Right cardiac atrium (tissue), 5 donors: ENCODE data around the gene DHODH. TPM values are rescaled to one million over a fixed set of nuclear protein-coding genes. Genes with fewer than 3 reads are reported as not detected.
A peak's percentile ranks its signal among the peaks of the same experiment; 100 is the strongest.
"Not testable (repeated sequence)": the region's sequence is repeated elsewhere in the genome, so short reads cannot be mapped to it uniquely, and the experiment has no call there.

Source experiments
- ATAC-seq, 2 donors: fragments of 200-7000 bp; cut with Tn5 transposase; one replicate each; pipeline versions ENCODE4 v1.8.0 to v1.9.1; 2020; ENCODE audit warnings: moderate library complexity in 2 of 2, mild to moderate bottlenecking in 1 of 2
- DNase-seq, 3 donors: peaks; one replicate each; pipeline ENCODE4 v3.0.0-alpha.2; 2020
- H3K27ac ChIP-seq: one replicate; pipeline ENCODE4 v1.5.1; 2013; ENCODE audit warnings: mild to moderate bottlenecking, low read length, control low read depth, moderate library complexity
- H3K27me3 ChIP-seq: one replicate; pipeline ENCODE4 v1.6.1; 2013; ENCODE audit not compliant: control insufficient read depth, insufficient read depth
- H3K4me1 ChIP-seq: one replicate; pipeline ENCODE4 v1.6.1; 2013; ENCODE audit warnings: low read length; ENCODE audit not compliant: control insufficient read depth, insufficient read depth
- H3K4me3 ChIP-seq: one replicate; pipeline ENCODE4 v1.5.1; 2013; ENCODE audit warnings: low read length, control low read depth
- H3K9me3 ChIP-seq: one replicate; pipeline ENCODE4 v1.6.1; 2013; ENCODE audit warnings: low read length; ENCODE audit not compliant: control insufficient read depth
- WGBS: extraction: QIAGEN DNeasy Blood & Tissue Kit; methylation state at CpG from one replicate; pipeline ENCODE4 v1.1.7; 2013; 5-methylcytosine and 5-hydroxymethylcytosine counted together
- intact Hi-C, 4 donors: fragments of 100-400 bp; cut with DNase I; formaldehyde crosslinking; loops; one replicate each; pipeline versions ENCODE4 v1.11.0 to v1.14.0; 2022 to 2023
- polyA plus RNA-seq: library from polyadenylated mRNA; stranded (reverse); fragments of 200-250 nt; gene quantifications from one replicate; pipeline ENCODE4 v1.2.3, GENCODE V29; 2013
- total RNA-seq, 4 donors: library from RNA; stranded (reverse); fragmentation: NEBNext Ultra II Directional; extraction: Animal tissue kit (Norgen Biotek cat#: 25700); gene quantifications; one replicate each; pipeline ENCODE4 v1.2.1, GENCODE V29; 2021
- donor health status: healthy with polysubstance abuse.
- donor health status: DM: no; HTN: yes; CAD: no.
- donor health status: DM: no; HTN: no; CAD: no.
- donor health status: DM: no; HTN: yes; CAD: no; lungs with severe emphysema.
- donor health status: DM: yes; HTN: yes; CAD: no.

The DHODH gene
- total and polyA plus RNA-seq, 5 donors = 38.9 to 55.7 (median 47.2) TPM

GRCh38 chr16:71974068-71974818 is 34.3 kb upstream of the DHODH start:
- Histone ChIP-seq H3K9me3 (no peaks in the 10 kb centered on the region), H3K4me3 (no peak overlapping the region), H3K27me3 (no peaks in the 10 kb centered on the region), H3K4me1 (no peaks in the 10 kb centered on the region), H3K27ac (no peak overlapping the region)
- WGBS = 92% methylated on average over 15 of the region's 15 CpGs
- ATAC-seq (no peak), DNase-seq (no peak)
- intact Hi-C loops = no loop called here

GRCh38 chr16:71985262-71985974 is 23.1 kb upstream of the DHODH start:
- no peaks in the 10 kb centered on the region for H3K27me3 ChIP-seq
- DNase-seq = no peak
- H3K4me1 ChIP-seq = no peaks in the 10 kb centered on the region
- no peak for ATAC-seq
- H3K9me3 ChIP-seq = no peaks in the 10 kb centered on the region
- intact Hi-C loops = no loop called here
- no peak overlapping the region for H3K27ac ChIP-seq
- H3K4me3 ChIP-seq = no peak overlapping the region
- 76% methylated on average over 9 of the region's 9 CpGs for WGBS

- no peak for DNase-seq
- no peaks in the 10 kb centered on the region for H3K4me1 ChIP-seq
- 31% methylated on average over 4 of the region's 4 CpGs for WGBS
- H3K27ac ChIP-seq = no peak overlapping the region
- no peaks in the 10 kb centered on the region for H3K9me3 ChIP-seq
- no peak overlapping the region for H3K4me3 ChIP-seq
- H3K27me3 ChIP-seq = no peaks in the 10 kb centered on the region
- no peak for ATAC-seq
- intact Hi-C loops = no loop called here
Observed at GRCh38 chr16:71986131-71986530, 22.4 kb upstream of the DHODH start.

- no peaks in the 10 kb centered on the region for H3K4me1 ChIP-seq
- H3K9me3 ChIP-seq = no peaks in the 10 kb centered on the region
- 46% methylated on average over 5 of the region's 5 CpGs for WGBS
- H3K27ac ChIP-seq = no peak overlapping the region
- H3K4me3 ChIP-seq = no peak overlapping the region
- H3K27me3 ChIP-seq = no peaks in the 10 kb centered on the region
- intact Hi-C loops = no loop called here
- no peak for ATAC-seq
- no peak for DNase-seq
Observed at GRCh38 chr16:71995038-71995437, 13.5 kb upstream of the DHODH start.

GRCh38 chr16:71997578-71997977 is 11.0 kb upstream of the DHODH start:
- 90% methylated on average over 9 of the region's 9 CpGs for WGBS
- intact Hi-C loops, H3K4me3 ChIP-seq, H3K4me1 ChIP-seq, DNase-seq, H3K27ac ChIP-seq, ATAC-seq, H3K27me3 ChIP-seq, H3K9me3 ChIP-seq: not testable (repeated sequence)

GRCh38 chr16:72001180-72001874 is 7.2 kb upstream of the DHODH start:
- no peak for ATAC-seq
- intact Hi-C loops = no loop called here
- Histone ChIP-seq H3K27ac (no peak overlapping the region), H3K27me3 (no peaks in the 10 kb centered on the region), H3K4me3 (no peak overlapping the region), H3K4me1 (no peaks in the 10 kb centered on the region), H3K9me3 (no peaks in the 10 kb centered on the region)
- WGBS = 66% methylated on average over 7 of the region's 7 CpGs
- DNase-seq = no peak

GRCh38 chr16:72002619-72003018 is 5.9 kb upstream of the DHODH start:
- ATAC-seq (no peak), DNase-seq (no peak)
- intact Hi-C loops = no loop called here
- H3K4me3 ChIP-seq = no peak overlapping the region
- no peak overlapping the region for H3K27ac ChIP-seq
- no peaks in the 10 kb centered on the region for H3K27me3 ChIP-seq
- no peaks in the 10 kb centered on the region for H3K9me3 ChIP-seq
- 73% methylated on average over 1 of the region's 1 CpG for WGBS
- H3K4me1 ChIP-seq = no peaks in the 10 kb centered on the region

GRCh38 chr16:72008065-72008423 is 500 bp upstream of the DHODH start:
- ATAC-seq, intact Hi-C loops, H3K9me3 ChIP-seq, H3K27me3 ChIP-seq, H3K4me1 ChIP-seq, H3K27ac ChIP-seq, DNase-seq: not testable (repeated sequence)
- 82% methylated on average over 9 of the region's 9 CpGs for WGBS
- peak overlapping the region; percentile 19 for H3K4me3 ChIP-seq

GRCh38 chr16:72009779-72010178 is 1.2 kb downstream of the DHODH start:
- Histone ChIP-seq H3K4me3 (no peak overlapping the region), H3K4me1 (no peaks in the 10 kb centered on the region), H3K27ac (no peak overlapping the region), H3K9me3 (no peaks in the 10 kb centered on the region), H3K27me3 (no peaks in the 10 kb centered on the region)
- intact Hi-C loops = loop anchor here in 1 of 4 donors (10.0 kb wide), 1 partner anchor 85 kb away; the partner anchor contains the start of genes DHX38 and TXNL4B
- no peak for DNase-seq
- ATAC-seq = no peak
- 95% methylated on average over 10 of the region's 10 CpGs for WGBS

- ATAC-seq (no peak), DNase-seq (no peak)
- H3K4me3 ChIP-seq = no peak overlapping the region
- no peaks in the 10 kb centered on the region for H3K9me3 ChIP-seq
- peak overlapping the region; percentile 88 for H3K27ac ChIP-seq
- H3K27me3 ChIP-seq = no peaks in the 10 kb centered on the region
- no peaks in the 10 kb centered on the region for H3K4me1 ChIP-seq
- intact Hi-C loops = loop anchor here in 1 of 4 donors (10.0 kb wide), 1 partner anchor 82 kb away; the partner anchor contains the start of genes DHX38 and TXNL4B
- WGBS = 70% methylated on average over 9 of the region's 9 CpGs
Observed at GRCh38 chr16:72012607-72013006, 4.1 kb downstream of the DHODH start.

GRCh38 chr16:72013389-72013788 is 4.8 kb downstream of the DHODH start:
- intact Hi-C loops = loop anchor here in 1 of 4 donors (10.0 kb wide), 1 partner anchor 81 kb away; the partner anchor contains the start of genes DHX38 and TXNL4B
- ATAC-seq (peak in 1 of 2 donors; percentile 1), DNase-seq (peak in 2 of 3 donors; percentile 67 to 77)
- H3K4me3 ChIP-seq = peak overlapping the region; percentile 36
- WGBS = 21% methylated on average over 5 of the region's 5 CpGs
- H3K27ac ChIP-seq = peak overlapping the region; percentile 88
- peaks cover under 1% of the 10 kb centered on the region for H3K4me1 ChIP-seq
- H3K27me3 ChIP-seq = no peaks in the 10 kb centered on the region
- H3K9me3 ChIP-seq = no peaks in the 10 kb centered on the region
